Measurements from ENCODE around the gene ADAMTS3.

ADAMTS3 gene

GRCh38 chr4:72405417-72405816 lies 163.6 kb downstream of the ADAMTS3 start:
- no peak for DNase-seq (ENCODE audit: low spot score)

- DNase-seq (ENCODE audit: low spot score), result no peak
These were observed 171.7 kb downstream of the ADAMTS3 start for GRCh38 chr4:72397314-72397713.

- no peak for DNase-seq (ENCODE audit: low spot score)
These were observed 174.9 kb downstream of the ADAMTS3 start for GRCh38 chr4:72394012-72394663.

GRCh38 chr4:72391281-72391680 lies 177.7 kb downstream of the ADAMTS3 start:
- no peak for DNase-seq (ENCODE audit: low spot score)

- DNase-seq (ENCODE audit: low spot score), result no peak
These were observed 178.6 kb downstream of the ADAMTS3 start for GRCh38 chr4:72390409-72390808.

- no peak for DNase-seq (ENCODE audit: low spot score)
These were observed 180.5 kb downstream of the ADAMTS3 start for GRCh38 chr4:72388521-72388920.

GRCh38 chr4:72387959-72388358 lies 181.1 kb downstream of the ADAMTS3 start:
- no peak for DNase-seq (ENCODE audit: low spot score)

GRCh38 chr4:72383439-72383838 lies 185.6 kb downstream of the ADAMTS3 start:
- no peak for DNase-seq (ENCODE audit: low spot score)

GRCh38 chr4:72378901-72379300 lies 190.1 kb downstream of the ADAMTS3 start:
- no peak for DNase-seq (ENCODE audit: low spot score)

- DNase-seq (ENCODE audit: low spot score), result no peak
These were observed 191.4 kb downstream of the ADAMTS3 start for GRCh38 chr4:72377491-72378194.

GRCh38 chr4:72376901-72377300 lies 192.1 kb downstream of the ADAMTS3 start:
- DNase-seq (ENCODE audit: low spot score), result no peak

- no peak for DNase-seq (ENCODE audit: low spot score)
These were observed 193.8 kb downstream of the ADAMTS3 start for GRCh38 chr4:72375073-72375736.

GRCh38 chr4:72374159-72374558 lies 194.9 kb downstream of the ADAMTS3 start:
- DNase-seq (ENCODE audit: low spot score), result no peak

GRCh38 chr4:72366601-72367000 lies 202.4 kb downstream of the ADAMTS3 start:
- no peak for DNase-seq (ENCODE audit: low spot score)

- no peak for DNase-seq (ENCODE audit: low spot score)
These were observed 203.0 kb downstream of the ADAMTS3 start for GRCh38 chr4:72365981-72366380.

- DNase-seq (ENCODE audit: low spot score), result no peak
These were observed 204.0 kb downstream of the ADAMTS3 start for GRCh38 chr4:72365016-72365415.

- DNase-seq (ENCODE audit: low spot score), result no peak
These were observed 208.9 kb downstream of the ADAMTS3 start for GRCh38 chr4:72360075-72360474.

GRCh38 chr4:72358483-72358882 lies 210.5 kb downstream of the ADAMTS3 start:
- no peak for DNase-seq (ENCODE audit: low spot score)

- DNase-seq (ENCODE audit: low spot score), result no peak
These were observed 211.1 kb downstream of the ADAMTS3 start for GRCh38 chr4:72357908-72358307.

- DNase-seq (ENCODE audit: low spot score), result no peak
These were observed 216.3 kb downstream of the ADAMTS3 start for GRCh38 chr4:72352711-72353110.

- DNase-seq (ENCODE audit: low spot score), result no peak
These were observed 217.5 kb downstream of the ADAMTS3 start for GRCh38 chr4:72351521-72351920.

GRCh38 chr4:72348701-72349100 lies 220.3 kb downstream of the ADAMTS3 start:
- no peak for DNase-seq (ENCODE audit: low spot score)

- DNase-seq (ENCODE audit: low spot score), result no peak
These were observed 224.6 kb downstream of the ADAMTS3 start for GRCh38 chr4:72344418-72344817.

All from SW480 (cell line).